H9 (cell line): ENCODE results near the gene KBTBD3. TPM values are rescaled to one million over a fixed set of nuclear protein-coding genes. Genes with fewer than 3 reads are reported as not detected.

Experiments
- DNase-seq: peaks from one replicate; pipeline ENCODE4 v3.0.0-alpha.2; 2017
- H2AFZ ChIP-seq: one replicate; pipeline ENCODE4 v1.6.1; 2013; ENCODE audit warnings: mild to moderate bottlenecking, low read length, control low read depth, moderate library complexity
- H2AK5ac ChIP-seq: 2 replicates; pipeline ENCODE4 v1.6.1; 2013; ENCODE audit warnings: low read length, control low read depth, mixed read lengths; ENCODE audit not compliant: insufficient read length
- H2BK120ac ChIP-seq: one replicate; pipeline ENCODE4 v1.6.1; 2013; ENCODE audit warnings: low read depth, mild to moderate bottlenecking, low read length, control low read depth, inconsistent platforms; ENCODE audit not compliant: poor library complexity, severe bottlenecking
- H2BK12ac ChIP-seq: 2 replicates; pipeline ENCODE4 v1.6.1; 2013; ENCODE audit warnings: low read length, control low read depth, mixed read lengths, low read depth; ENCODE audit not compliant: insufficient read length
- H2BK15ac ChIP-seq: 2 replicates; pipeline ENCODE4 v1.6.1; 2013; ENCODE audit warnings: low read depth, low read length, control low read depth
- H2BK20ac ChIP-seq: one replicate; pipeline ENCODE4 v1.6.1; 2013; ENCODE audit warnings: low read depth, mild to moderate bottlenecking, low read length, control low read depth, inconsistent platforms; ENCODE audit not compliant: poor library complexity, severe bottlenecking
- H2BK5ac ChIP-seq: 2 replicates; pipeline ENCODE4 v1.6.1; 2013; ENCODE audit warnings: low read length, control low read depth, mixed read lengths; ENCODE audit not compliant: insufficient read length
- H3K14ac ChIP-seq: 2 replicates; pipeline ENCODE4 v1.6.1; 2013; ENCODE audit warnings: low read length, control low read depth; ENCODE audit not compliant: insufficient read depth
- H3K18ac ChIP-seq: 2 replicates; pipeline ENCODE4 v1.6.1; 2013; ENCODE audit warnings: low read depth, mild to moderate bottlenecking, mixed read lengths, low read length, control low read depth; ENCODE audit not compliant: insufficient read length
- H3K23ac ChIP-seq: 2 replicates; pipeline ENCODE4 v1.6.1; 2013; ENCODE audit warnings: low read length, control low read depth, mixed read lengths, low read depth; ENCODE audit not compliant: insufficient read length
- H3K23me2 ChIP-seq: 2 replicates; pipeline ENCODE4 v1.6.1; 2013; ENCODE audit warnings: low read depth, mild to moderate bottlenecking, mixed read lengths, low read length, control low read depth; ENCODE audit not compliant: insufficient read length, poor library complexity, severe bottlenecking
- H3K27ac ChIP-seq: 2 replicates; pipeline ENCODE4 v1.5.1; 2013; ENCODE audit warnings: low read length, control low read depth, mixed read lengths, low read depth; ENCODE audit not compliant: insufficient read length
- H3K27me3 ChIP-seq: 2 replicates; pipeline ENCODE4 v1.6.1; 2013; ENCODE audit warnings: low read length, control low read depth, inconsistent platforms; ENCODE audit not compliant: insufficient read depth
- H3K4ac ChIP-seq: 2 replicates; pipeline ENCODE4 v1.6.1; 2013; ENCODE audit warnings: low read depth, mild to moderate bottlenecking, control low read depth, inconsistent platforms, low read length, moderate library complexity
- H3K4me1 ChIP-seq: 2 replicates; pipeline ENCODE4 v1.6.1; 2013; ENCODE audit warnings: low read length, control low read depth, inconsistent platforms; ENCODE audit not compliant: insufficient read depth
- H3K4me2 ChIP-seq: 2 replicates; pipeline ENCODE4 v1.6.1; 2013; ENCODE audit warnings: low read length, control low read depth, mixed read lengths; ENCODE audit not compliant: insufficient read length, insufficient read depth
- H3K56ac ChIP-seq: 2 replicates; pipeline ENCODE4 v1.6.1; 2013; ENCODE audit warnings: low read depth, mild to moderate bottlenecking, mixed read lengths, low read length, control low read depth; ENCODE audit not compliant: insufficient read length
- H3K79me1 ChIP-seq: 2 replicates; pipeline ENCODE4 v1.6.1; 2013; ENCODE audit warnings: low read depth, mild to moderate bottlenecking, moderate library complexity, low read length, control low read depth, inconsistent platforms; ENCODE audit not compliant: insufficient read depth, poor library complexity, severe bottlenecking
- H3K79me2 ChIP-seq: 2 replicates; pipeline ENCODE4 v1.6.1; 2013; ENCODE audit warnings: low read length, control low read depth, inconsistent platforms; ENCODE audit not compliant: insufficient read depth
- H3K9ac ChIP-seq: 2 replicates; pipeline ENCODE4 v1.6.1; 2013; ENCODE audit warnings: low read length, control low read depth, mixed read lengths; ENCODE audit not compliant: insufficient read length; ENCODE audit errors: extremely low read depth
- H3K9me3 ChIP-seq: one replicate; pipeline ENCODE4 v1.6.1; 2013; ENCODE audit warnings: low read depth, low read length, inconsistent platforms; ENCODE audit not compliant: control insufficient read depth
- H3T11ph ChIP-seq: one replicate; pipeline ENCODE4 v1.6.1; 2013; ENCODE audit warnings: mild to moderate bottlenecking, low read length, control low read depth, inconsistent platforms
- H4K20me1 ChIP-seq: one replicate; pipeline ENCODE4 v1.6.1; 2013; ENCODE audit not compliant: control insufficient read depth, insufficient read length, insufficient read depth
- H4K5ac ChIP-seq: 2 replicates; pipeline ENCODE4 v1.6.1; 2013; ENCODE audit warnings: low read depth, mild to moderate bottlenecking, mixed read lengths, low read length, control low read depth; ENCODE audit not compliant: insufficient read length
- H4K8ac ChIP-seq: replicated peaks from 2 replicates; pipeline ENCODE4 v1.6.1; 2013; ENCODE audit warnings: low read length, control low read depth, mixed read lengths, low read depth; ENCODE audit not compliant: insufficient read length
- H4K91ac ChIP-seq: 2 replicates; pipeline ENCODE4 v1.6.1; 2013; ENCODE audit warnings: low read depth, mild to moderate bottlenecking, moderate library complexity, mixed read lengths, low read length, control low read depth; ENCODE audit not compliant: insufficient read length
- H3K27ac Mint-ChIP-seq, 3 experiments: 2 replicates in 2 of 3; 3 replicates in 1 of 3; pipeline ENCODE4 v1.8.0; 2020 to 2021; ENCODE audit warnings: mixed read lengths in 3 of 3, mild to moderate bottlenecking in 1 of 3, moderate library complexity in 1 of 3
- H3K27me3 Mint-ChIP-seq: 2 replicates; pipeline ENCODE4 v1.8.0; 2021; ENCODE audit warnings: low read depth, mild to moderate bottlenecking, moderate library complexity, mixed read lengths
- H3K36me3 Mint-ChIP-seq, 3 experiments: 2 replicates in 2 of 3; 3 replicates in 1 of 3; pipeline ENCODE4 v1.8.0; 2020 to 2021; ENCODE audit warnings: low read depth in 3 of 3, mixed read lengths in 3 of 3; ENCODE audit not compliant: insufficient read depth in 1 of 3
- H3K4me1 Mint-ChIP-seq, 2 experiments: 2 replicates each; pipeline ENCODE4 v1.8.0; 2020; ENCODE audit warnings: mixed read lengths in 2 of 2
- H3K4me3 Mint-ChIP-seq, 2 experiments: 2 replicates in 1 of 2; 3 replicates in 1 of 2; pipeline ENCODE4 v1.8.0; 2020 to 2021; ENCODE audit warnings: mild to moderate bottlenecking in 2 of 2, mixed read lengths in 2 of 2, moderate library complexity in 1 of 2
- H3K9me3 Mint-ChIP-seq, 2 experiments: 2 replicates in 1 of 2; 3 replicates in 1 of 2; pipeline ENCODE4 v1.8.0; 2020; ENCODE audit warnings: mild to moderate bottlenecking in 2 of 2, mixed read lengths in 2 of 2, moderate library complexity in 1 of 2
- CTCF ChIP-seq: fragments of 200-600 bp; sonication (generic); conservative IDR thresholded peaks from 3 replicates; pipeline ENCODE4 v1.8.0; 2021; ENCODE audit warnings: antibody characterized with exemption, mild to moderate bottlenecking
- WGBS: extraction: QIAGEN DNeasy Blood & Tissue Kit; methylation state at CpG from one replicate; pipeline ENCODE4 v1.1.7; 2013; ENCODE audit warnings: missing lambda C conversion rate, low lambda C conversion rate, mixed read lengths; ENCODE audit not compliant: insufficient read length; ENCODE audit errors: extremely low coverage; 5-methylcytosine and 5-hydroxymethylcytosine counted together
- total RNA-seq: library from RNA; stranded (reverse); gene quantifications from 2 replicates; pipeline ENCODE4 v1.2.1, GENCODE V29; 2021

KBTBD3 gene
- total RNA-seq, 1 experiment from 2014 or later, result 2.4 TPM

GRCh38 chr11:106012744-106013143 is 64.4 kb downstream of the KBTBD3 start:
- no peak for DNase-seq
- H4K91ac ChIP-seq, result no peak overlapping the region
- H3K18ac ChIP-seq, result no peak overlapping the region
- no peak overlapping the region for H3K27ac ChIP-seq
- no peak overlapping the region for H2BK20ac ChIP-seq
- no peak overlapping the region for H3K14ac ChIP-seq
- H3K9me3 ChIP-seq, result no peaks in the 10 kb centered on the region
- Mint-ChIP-seq H3K27me3 (no peaks in the 10 kb centered on the region), H3K4me1 (peaks cover 21 to 28% of the 10 kb centered on the region in 2 experiments), H3K4me3 (no peak overlapping the region), H3K27ac (peak overlapping the region; percentile 4 to 71 (median 26); a peak in 5 of 7 replicates), H3K9me3 (no peaks in the 10 kb centered on the region), H3K36me3 (peaks cover 32 to 35% (median 33%) of the 10 kb centered on the region in 3 experiments)
- H2BK120ac ChIP-seq, result no peak overlapping the region
- no peak overlapping the region for H2AK5ac ChIP-seq
- peaks cover 7% of the 10 kb centered on the region for H3K79me1 ChIP-seq
- no peaks in the 10 kb centered on the region for H4K20me1 ChIP-seq
- no peak overlapping the region for H4K5ac ChIP-seq
- no peak overlapping the region for H2BK15ac ChIP-seq
- no peak overlapping the region for H3K56ac ChIP-seq
- H3K4ac ChIP-seq, result no peak overlapping the region
- H2AFZ ChIP-seq, result no peak overlapping the region
- no CpG with 5 or more reads among the region's 3 CpGs for WGBS
- TF ChIP-seq CTCF, result no peak
- H3K23me2 ChIP-seq, result no peaks in the 10 kb centered on the region
- H3K4me2 ChIP-seq, result no peak overlapping the region
- H3K27me3 ChIP-seq, result no peaks in the 10 kb centered on the region
- no peak overlapping the region for H3K23ac ChIP-seq
- peaks cover 4% of the 10 kb centered on the region; the same call in 1 of the 2 replicates for H3K4me1 ChIP-seq
- H2BK12ac ChIP-seq, result no peak overlapping the region
- peaks cover 7% of the 10 kb centered on the region; the same call in 1 of the 2 replicates for H3K79me2 ChIP-seq
- no peak overlapping the region for H4K8ac ChIP-seq
- no peak overlapping the region for H3T11ph ChIP-seq
- H2BK5ac ChIP-seq, result no peak overlapping the region
- no peak overlapping the region for H3K9ac ChIP-seq
